ENCODE data around the gene SLC10A7.

DNA sequence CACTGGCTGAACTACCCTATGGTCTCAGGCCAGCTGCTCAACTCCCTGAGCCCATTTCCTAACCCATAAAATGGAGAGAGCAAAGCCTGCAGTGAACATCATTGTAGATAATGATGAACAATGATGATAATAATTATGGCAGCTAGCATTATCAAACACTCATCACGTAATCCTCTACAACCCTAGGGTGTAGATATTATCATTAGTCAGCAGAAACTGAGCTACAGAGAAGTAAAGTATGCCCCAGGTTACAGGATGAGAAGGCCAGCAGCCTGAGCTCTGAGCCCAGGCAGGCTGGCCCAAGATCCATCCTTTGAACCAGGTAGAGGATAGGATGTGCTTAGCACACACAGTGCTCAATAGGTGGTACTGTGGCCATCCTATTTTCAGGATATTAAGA lies 264.2 kb downstream of the SLC10A7 start:
- TF ChIP-seq CTCF (IDR thresholded peaks at IDR 0.05; ENCODE audit: low read depth, low read length, missing input control), result no peak
- no peak for TF ChIP-seq YY1 (IDR thresholded peaks at IDR 0.05)
- no peak for TF ChIP-seq ZBTB33 (IDR thresholded peaks at IDR 0.05)
- TF ChIP-seq, protein P1, sequence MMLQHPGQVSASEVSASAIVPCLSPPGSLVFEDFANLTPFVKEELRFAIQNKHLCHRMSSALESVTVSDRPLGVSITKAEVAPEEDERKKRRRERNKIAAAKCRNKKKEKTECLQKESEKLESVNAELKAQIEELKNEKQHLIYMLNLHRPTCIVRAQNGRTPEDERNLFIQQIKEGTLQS (IDR thresholded peaks at IDR 0.05), result no peak
- no peak for TF ChIP-seq TAF1 (conservative IDR thresholded peaks at IDR 0.05)
- TF ChIP-seq NR2F2 (IDR thresholded peaks at IDR 0.05), result no peak
- no peak for TF ChIP-seq MAX (IDR thresholded peaks at IDR 0.05)
- TF ChIP-seq EGR1 (IDR thresholded peaks at IDR 0.05; ENCODE audit: low read depth in 2 of 2), result no peak
- TF ChIP-seq JUND (IDR thresholded peaks at IDR 0.05), result no peak
- no peak for TF ChIP-seq GABPA (IDR thresholded peaks at IDR 0.05 in 1 of 2, conservative IDR thresholded peaks at IDR 0.05 in 1 of 2)
